Mesendoderm (in vitro differentiated cells): ENCODE measurements around the gene ATF6.

Source experiments
- DNase-seq: peaks from one replicate; pipeline ENCODE4 v3.0.0; 2013
- H2AK5ac ChIP-seq: 2 replicates; pipeline ENCODE4 v1.6.1; 2013; ENCODE audit warnings: low read length, inconsistent platforms
- H2BK120ac ChIP-seq: 2 replicates; pipeline ENCODE4 v1.6.1; 2013; ENCODE audit warnings: low read depth, mild to moderate bottlenecking, low read length, moderate library complexity, mixed read lengths
- H2BK15ac ChIP-seq: replicated peaks from 2 replicates; pipeline ENCODE4 v1.6.1; 2013; ENCODE audit warnings: low read depth, mild to moderate bottlenecking, moderate library complexity
- H2BK5ac ChIP-seq: 2 replicates; pipeline ENCODE4 v1.6.1; 2013; ENCODE audit warnings: low read length, inconsistent platforms
- H3K18ac ChIP-seq: 2 replicates; pipeline ENCODE4 v1.6.1; 2013; ENCODE audit warnings: mild to moderate bottlenecking, low read length, mixed read lengths
- H3K23ac ChIP-seq: one replicate; pipeline ENCODE4 v1.6.1; 2013; ENCODE audit warnings: low read length
- H3K27ac ChIP-seq: 2 replicates; pipeline ENCODE4 v1.5.1; 2013; ENCODE audit warnings: low read depth, mild to moderate bottlenecking, inconsistent platforms, low read length, moderate library complexity
- H3K27me3 ChIP-seq: 2 replicates; pipeline ENCODE4 v1.6.1; 2013; ENCODE audit warnings: low read length, control low read depth, mild to moderate bottlenecking, inconsistent platforms; ENCODE audit not compliant: insufficient read depth, poor library complexity
- H3K36me3 ChIP-seq: 2 replicates; pipeline ENCODE4 v1.6.1; 2013; ENCODE audit warnings: low read length, inconsistent platforms; ENCODE audit not compliant: control insufficient read depth, insufficient read depth
- H3K4ac ChIP-seq: one replicate; pipeline ENCODE4 v1.6.1; 2013; ENCODE audit warnings: low read depth, mild to moderate bottlenecking, low read length, moderate library complexity
- H3K4me1 ChIP-seq: 2 replicates; pipeline ENCODE4 v1.6.1; 2013; ENCODE audit warnings: low read depth, low read length, inconsistent platforms; ENCODE audit not compliant: control insufficient read depth
- H3K4me2 ChIP-seq: 2 replicates; pipeline ENCODE4 v1.6.1; 2013; ENCODE audit warnings: low read length
- H3K4me3 ChIP-seq: 2 replicates; pipeline ENCODE4 v1.5.1; 2013; ENCODE audit warnings: mild to moderate bottlenecking, low read length
- H3K56ac ChIP-seq: one replicate; pipeline ENCODE4 v1.6.1; 2013; ENCODE audit warnings: low read length
- H3K79me1 ChIP-seq: 2 replicates; pipeline ENCODE4 v1.6.1; 2013; ENCODE audit warnings: low read length, inconsistent platforms
- H3K79me2 ChIP-seq: 2 replicates; pipeline ENCODE4 v1.6.1; 2013; ENCODE audit warnings: mild to moderate bottlenecking, low read length; ENCODE audit not compliant: control insufficient read depth, insufficient read depth
- H3K9ac ChIP-seq: 2 replicates; pipeline ENCODE4 v1.6.1; 2013; ENCODE audit warnings: low read length, inconsistent platforms
- H4K5ac ChIP-seq: one replicate; pipeline ENCODE4 v1.6.1; 2013; ENCODE audit warnings: low read length
- H4K8ac ChIP-seq: one replicate; pipeline ENCODE4 v1.6.1; 2013; ENCODE audit warnings: low read depth, mild to moderate bottlenecking, control low read depth, low read length, moderate library complexity
- WGBS: extraction: QIAGEN DNeasy Blood & Tissue Kit; methylation state at CpG from one replicate; pipeline ENCODE4 v1.1.7; 2013; ENCODE audit warnings: low lambda C conversion rate, missing lambda C conversion rate; ENCODE audit not compliant: insufficient coverage; ENCODE audit errors: extremely low coverage; 5-methylcytosine and 5-hydroxymethylcytosine counted together

The ATF6 gene

GRCh38 chr1:161930064-161930463 is 163.9 kb downstream of the ATF6 start:
- no peak overlapping the region for H2BK15ac ChIP-seq
- no peaks in the 10 kb centered on the region for H3K79me1 ChIP-seq
- H3K9ac ChIP-seq: no peak overlapping the region
- WGBS: no CpG with 5 or more reads among the region's 1 CpG
- H3K79me2 ChIP-seq: no peaks in the 10 kb centered on the region
- H2BK120ac ChIP-seq: no peak overlapping the region
- H3K4me1 ChIP-seq: no peaks in the 10 kb centered on the region
- no peak overlapping the region for H2AK5ac ChIP-seq
- no peak overlapping the region for H4K8ac ChIP-seq
- H3K4me2 ChIP-seq: no peak overlapping the region
- no peak overlapping the region for H3K56ac ChIP-seq
- no peak overlapping the region for H4K5ac ChIP-seq
- no peaks in the 10 kb centered on the region for H3K27me3 ChIP-seq
- H2BK5ac ChIP-seq: no peak overlapping the region
- no peaks in the 10 kb centered on the region for H3K36me3 ChIP-seq
- H3K4ac ChIP-seq: no peak overlapping the region
- H3K27ac ChIP-seq: no peak overlapping the region
- H3K4me3 ChIP-seq: no peak overlapping the region
- no peak overlapping the region for H3K18ac ChIP-seq
- no peak for DNase-seq
- H3K23ac ChIP-seq: no peak overlapping the region

GRCh38 chr1:161932668-161933067 is 166.5 kb downstream of the ATF6 start:
- no peak overlapping the region for H2BK15ac ChIP-seq
- H3K4me1 ChIP-seq: no peaks in the 10 kb centered on the region
- no peak overlapping the region for H3K18ac ChIP-seq
- H4K5ac ChIP-seq: no peak overlapping the region
- no peak overlapping the region for H3K4me3 ChIP-seq
- H3K9ac ChIP-seq: no peak overlapping the region
- no peaks in the 10 kb centered on the region for H3K36me3 ChIP-seq
- no peak overlapping the region for H2BK5ac ChIP-seq
- H3K56ac ChIP-seq: no peak overlapping the region
- H3K4ac ChIP-seq: no peak overlapping the region
- no peaks in the 10 kb centered on the region for H3K79me1 ChIP-seq
- H3K23ac ChIP-seq: no peak overlapping the region
- no peak overlapping the region for H3K27ac ChIP-seq
- no peaks in the 10 kb centered on the region for H3K79me2 ChIP-seq
- no peak overlapping the region for H4K8ac ChIP-seq
- no peak overlapping the region for H3K4me2 ChIP-seq
- no peak overlapping the region for H2AK5ac ChIP-seq
- DNase-seq: no peak
- H2BK120ac ChIP-seq: no peak overlapping the region
- no CpG with 5 or more reads among the region's 2 CpGs for WGBS
- no peaks in the 10 kb centered on the region for H3K27me3 ChIP-seq

GRCh38 chr1:161933592-161934588 is 167.8 kb downstream of the ATF6 start:
- Histone ChIP-seq H2AK5ac (no peak overlapping the region), H3K56ac (no peak overlapping the region), H2BK120ac (no peak overlapping the region), H3K4me2 (no peak overlapping the region), H3K4me3 (no peak overlapping the region), H4K5ac (no peak overlapping the region), H3K36me3 (no peaks in the 10 kb centered on the region), H2BK15ac (no peak overlapping the region), H3K27me3 (no peaks in the 10 kb centered on the region), H4K8ac (no peak overlapping the region), H2BK5ac (no peak overlapping the region), H3K9ac (no peak overlapping the region), H3K27ac (no peak overlapping the region), H3K79me2 (no peaks in the 10 kb centered on the region), H3K18ac (no peak overlapping the region), H3K4ac (no peak overlapping the region), H3K23ac (no peak overlapping the region), H3K79me1 (no peaks in the 10 kb centered on the region), H3K4me1 (no peaks in the 10 kb centered on the region)
- no peak for DNase-seq
- no CpG with 5 or more reads among the region's 6 CpGs for WGBS

- no peak overlapping the region for H2BK120ac ChIP-seq
- no peaks in the 10 kb centered on the region for H3K79me1 ChIP-seq
- no CpG with 5 or more reads among the region's 1 CpG for WGBS
- H2AK5ac ChIP-seq: no peak overlapping the region
- no peak overlapping the region for H3K18ac ChIP-seq
- H3K4me1 ChIP-seq: no peaks in the 10 kb centered on the region
- no peaks in the 10 kb centered on the region for H3K36me3 ChIP-seq
- no peak overlapping the region for H4K5ac ChIP-seq
- H3K27me3 ChIP-seq: no peaks in the 10 kb centered on the region
- no peak overlapping the region for H4K8ac ChIP-seq
- H2BK15ac ChIP-seq: no peak overlapping the region
- no peak overlapping the region for H3K56ac ChIP-seq
- H3K79me2 ChIP-seq: no peaks in the 10 kb centered on the region
- no peak overlapping the region for H3K4me3 ChIP-seq
- H3K27ac ChIP-seq: no peak overlapping the region
- no peak overlapping the region for H3K4me2 ChIP-seq
- H3K23ac ChIP-seq: no peak overlapping the region
- H3K4ac ChIP-seq: no peak overlapping the region
- no peak for DNase-seq
- no peak overlapping the region for H2BK5ac ChIP-seq
- H3K9ac ChIP-seq: no peak overlapping the region
Observed at GRCh38 chr1:161935264-161935663, 169.1 kb downstream of the ATF6 start.

- Histone ChIP-seq H2BK15ac (no peak overlapping the region), H3K18ac (no peak overlapping the region), H3K27ac (no peak overlapping the region), H3K23ac (no peak overlapping the region), H4K8ac (no peak overlapping the region), H3K79me1 (no peaks in the 10 kb centered on the region), H2BK120ac (no peak overlapping the region), H4K5ac (no peak overlapping the region), H2AK5ac (no peak overlapping the region), H3K4me2 (no peak overlapping the region), H3K4me1 (no peaks in the 10 kb centered on the region), H3K79me2 (no peaks in the 10 kb centered on the region), H3K9ac (no peak overlapping the region), H3K36me3 (no peaks in the 10 kb centered on the region), H3K56ac (no peak overlapping the region), H3K4me3 (no peak overlapping the region), H3K27me3 (no peaks in the 10 kb centered on the region), H2BK5ac (no peak overlapping the region), H3K4ac (no peak overlapping the region)
- DNase-seq: no peak
- WGBS: no CpG with 5 or more reads among the region's 2 CpGs
Observed at GRCh38 chr1:161936786-161937185, 170.7 kb downstream of the ATF6 start.
